NAMALWA (cell line): ENCODE data around the gene ABCB11.
"Not testable (repeated sequence)": the region's sequence is repeated elsewhere in the genome, so short reads cannot be mapped to it uniquely, and the experiment has no call there.

ENCODE experiments used
- DNase-seq: peaks from one replicate; pipeline ENCODE4 v3.0.0-alpha.2; 2015; ENCODE audit warnings: low spot score

ABCB11 gene

GRCh38 chr2:169042856-169043255, 11.7 kb upstream of the ABCB11 start:
- no peak for DNase-seq

GRCh38 chr2:169041594-169041993, 10.5 kb upstream of the ABCB11 start:
- no peak for DNase-seq

GRCh38 chr2:169039702-169040101, 8.6 kb upstream of the ABCB11 start:
- peak; percentile 50 for DNase-seq

- no peak for DNase-seq
Observed at GRCh38 chr2:169038338-169038757, 7.2 kb upstream of the ABCB11 start.

- DNase-seq: no peak
Observed at GRCh38 chr2:169036736-169037440, 5.8 kb upstream of the ABCB11 start.

GRCh38 chr2:169035887-169036286, 4.8 kb upstream of the ABCB11 start:
- no peak for DNase-seq

- no peak for DNase-seq
Observed at GRCh38 chr2:169034984-169035544, 3.9 kb upstream of the ABCB11 start.

GRCh38 chr2:169034256-169034655, 3.1 kb upstream of the ABCB11 start:
- DNase-seq: no peak

GRCh38 chr2:169029341-169029740, 1.8 kb downstream of the ABCB11 start:
- no peak for DNase-seq

- DNase-seq: no peak
Observed at GRCh38 chr2:169027234-169027633, 3.9 kb downstream of the ABCB11 start.

- no peak for DNase-seq
Observed at GRCh38 chr2:169026056-169026455, 5.1 kb downstream of the ABCB11 start.

GRCh38 chr2:169023161-169023560, 8.0 kb downstream of the ABCB11 start:
- DNase-seq: no peak

GRCh38 chr2:169018390-169018789, 12.7 kb downstream of the ABCB11 start:
- no peak for DNase-seq

GRCh38 chr2:169015943-169016342, 15.2 kb downstream of the ABCB11 start:
- no peak for DNase-seq

- no peak for DNase-seq
Observed at GRCh38 chr2:169014780-169015179, 16.3 kb downstream of the ABCB11 start.

- no peak for DNase-seq
Observed at GRCh38 chr2:169013628-169014026, 17.5 kb downstream of the ABCB11 start.

- no peak for DNase-seq
Observed at GRCh38 chr2:169012812-169013627, 18.1 kb downstream of the ABCB11 start.

- DNase-seq: not testable (repeated sequence)
Observed at GRCh38 chr2:169012191-169012792, 18.8 kb downstream of the ABCB11 start.

- no peak for DNase-seq
Observed at GRCh38 chr2:169011698-169012097, 19.4 kb downstream of the ABCB11 start.

- DNase-seq: no peak
Observed at GRCh38 chr2:169010633-169011460, 20.3 kb downstream of the ABCB11 start.

- no peak for DNase-seq
Observed at GRCh38 chr2:169009865-169010579, 21.1 kb downstream of the ABCB11 start.
